ENCODE data around the gene PPP6R2. TPM values are rescaled to one million over a fixed set of nuclear protein-coding genes. Genes with fewer than 3 reads are reported as not detected.

PPP6R2 gene
- total RNA-seq, 1 experiment from 2014 or later: 60.6 TPM

DNA sequence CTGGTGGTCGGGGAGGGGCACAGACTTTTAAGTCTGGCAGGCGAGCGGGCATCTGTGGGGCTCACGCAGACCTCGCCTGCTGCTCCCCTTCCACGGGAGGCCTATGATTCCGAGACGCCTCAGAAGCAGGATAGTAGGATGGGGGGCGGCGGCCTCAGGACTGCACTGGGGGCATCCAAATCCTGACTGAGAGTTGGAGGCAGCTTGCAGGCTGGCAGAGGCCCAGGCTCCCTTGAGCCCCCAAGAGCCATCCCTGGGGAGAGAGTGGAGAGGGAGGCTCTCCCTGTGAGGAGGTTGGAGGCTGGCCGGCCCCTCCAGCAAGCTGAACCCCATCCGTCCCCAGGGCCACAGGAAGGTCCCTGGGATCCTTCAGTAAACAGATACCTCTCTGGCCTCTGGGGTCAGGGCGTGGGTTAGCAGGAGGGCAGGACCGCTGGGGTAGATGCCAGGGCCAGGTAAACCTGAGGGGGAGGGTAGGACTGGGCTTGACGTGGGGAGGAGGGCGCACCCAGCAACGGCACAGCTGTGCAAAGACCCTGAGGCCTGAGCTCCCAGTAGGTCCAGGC, 98.4 kb downstream of the PPP6R2 start:
- Histone ChIP-seq H3K4me3 (no peak overlapping the region), H3K27me3 (no peaks in the 10 kb centered on the region), H3K9me3 (replicated peaks) (no peaks in the 10 kb centered on the region), H3K27ac (no peak overlapping the region), H3K4me1 (peaks cover 3% of the 10 kb centered on the region; the same call in 1 of the 2 replicates), H3K36me3 (peaks cover 60% of the 10 kb centered on the region)
- DNase-seq: no peak

DNA sequence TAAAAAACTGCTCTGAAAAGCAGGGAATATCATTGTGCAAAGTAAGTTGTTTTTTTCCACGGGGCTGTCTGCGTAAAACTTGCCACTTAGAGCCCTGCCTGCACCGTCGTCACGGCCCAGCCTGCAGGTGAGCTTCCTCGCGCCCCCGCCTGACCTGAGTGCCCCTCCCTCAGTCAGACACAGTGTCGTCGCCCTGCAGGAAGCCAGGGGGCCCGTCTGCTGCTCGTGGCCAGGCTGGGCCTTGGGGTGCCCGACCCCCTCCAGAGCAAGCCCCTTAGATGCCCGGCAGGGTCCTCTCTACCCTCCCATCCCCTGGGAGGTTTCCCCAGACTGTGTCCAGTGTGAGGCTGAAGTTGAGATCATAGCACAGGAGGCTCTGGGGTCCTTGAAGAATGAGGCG, 100.1 kb downstream of the PPP6R2 start:
- Histone ChIP-seq H3K27ac (no peak overlapping the region), H3K9me3 (replicated peaks) (no peaks in the 10 kb centered on the region), H3K4me3 (no peak overlapping the region), H3K4me1 (no peaks in the 10 kb centered on the region; the same call in 1 of the 2 replicates), H3K27me3 (no peaks in the 10 kb centered on the region), H3K36me3 (peaks cover 72% of the 10 kb centered on the region)
- DNase-seq: peak in 1 of 2 experiments; percentile 30

DNA sequence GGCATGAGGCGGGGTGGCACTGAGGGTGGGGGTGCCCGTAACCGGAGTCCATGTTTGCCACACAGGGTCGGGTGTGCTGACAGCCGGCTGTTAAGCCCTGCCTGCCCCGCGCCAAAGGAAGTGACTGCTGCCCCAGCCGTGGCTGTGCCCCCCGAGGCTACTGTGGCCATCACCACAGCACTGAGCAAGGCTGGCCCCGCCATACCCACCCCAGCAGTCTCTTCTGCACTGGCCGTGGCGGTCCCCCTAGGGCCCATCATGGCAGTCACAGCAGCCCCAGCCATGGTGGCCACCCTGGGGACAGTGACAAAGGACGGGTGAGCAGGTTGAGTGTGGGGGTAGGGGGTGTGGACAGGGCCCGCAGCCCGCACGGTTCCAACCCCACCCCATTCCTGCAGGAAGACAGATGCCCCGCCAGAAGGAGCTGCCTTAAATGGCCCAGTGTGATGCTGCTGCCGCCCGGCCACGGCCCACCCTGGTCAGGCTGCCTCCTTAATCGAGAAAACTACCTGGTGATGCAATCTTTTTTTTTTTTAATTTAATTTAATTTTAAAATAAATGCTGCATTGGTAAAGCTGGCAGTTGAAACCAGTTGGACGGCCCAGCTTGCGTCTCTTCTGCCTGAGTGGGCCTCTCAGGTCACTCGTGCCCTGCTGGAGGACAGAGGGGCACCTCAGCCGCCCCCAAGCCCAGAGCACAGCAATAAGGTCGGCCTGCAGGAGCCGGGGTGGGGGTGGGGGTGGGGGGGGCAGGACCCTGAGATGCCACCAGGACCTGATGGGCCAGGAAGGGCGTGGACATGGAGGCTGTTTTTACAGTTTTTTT, 100.9 kb downstream of the PPP6R2 start:
- Histone ChIP-seq H3K9me3 (replicated peaks) (no peaks in the 10 kb centered on the region), H3K27me3 (no peaks in the 10 kb centered on the region), H3K36me3 (peaks cover 71% of the 10 kb centered on the region), H3K27ac (no peak overlapping the region), H3K4me1 (no peaks in the 10 kb centered on the region), H3K4me3 (no peak overlapping the region)
- no peak for DNase-seq

DNA sequence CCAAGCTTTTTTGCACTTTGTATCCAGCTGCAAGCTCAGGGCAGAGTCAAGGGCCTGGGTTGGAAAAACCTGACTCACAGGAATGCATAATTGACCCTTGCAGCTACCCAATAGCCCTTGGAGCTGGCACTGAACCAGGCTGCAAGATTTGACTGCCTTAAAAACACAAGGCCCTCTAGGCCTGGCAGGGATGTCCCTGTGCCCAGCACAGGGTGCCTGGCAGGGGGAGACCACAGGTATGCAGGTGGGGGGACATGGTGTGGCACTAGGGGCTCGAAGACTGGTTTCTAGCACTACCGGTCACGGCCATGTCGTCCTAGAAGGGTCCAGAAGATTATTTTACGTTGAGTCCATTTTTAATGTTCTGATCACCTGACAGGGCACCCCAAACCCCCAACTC, 101.5 kb downstream of the PPP6R2 start:
- Histone ChIP-seq H3K9me3 (replicated peaks) (no peaks in the 10 kb centered on the region), H3K36me3 (peaks cover 65% of the 10 kb centered on the region), H3K4me1 (no peaks in the 10 kb centered on the region), H3K4me3 (no peak overlapping the region), H3K27ac (no peak overlapping the region), H3K27me3 (no peaks in the 10 kb centered on the region)
- no peak for DNase-seq

DNA sequence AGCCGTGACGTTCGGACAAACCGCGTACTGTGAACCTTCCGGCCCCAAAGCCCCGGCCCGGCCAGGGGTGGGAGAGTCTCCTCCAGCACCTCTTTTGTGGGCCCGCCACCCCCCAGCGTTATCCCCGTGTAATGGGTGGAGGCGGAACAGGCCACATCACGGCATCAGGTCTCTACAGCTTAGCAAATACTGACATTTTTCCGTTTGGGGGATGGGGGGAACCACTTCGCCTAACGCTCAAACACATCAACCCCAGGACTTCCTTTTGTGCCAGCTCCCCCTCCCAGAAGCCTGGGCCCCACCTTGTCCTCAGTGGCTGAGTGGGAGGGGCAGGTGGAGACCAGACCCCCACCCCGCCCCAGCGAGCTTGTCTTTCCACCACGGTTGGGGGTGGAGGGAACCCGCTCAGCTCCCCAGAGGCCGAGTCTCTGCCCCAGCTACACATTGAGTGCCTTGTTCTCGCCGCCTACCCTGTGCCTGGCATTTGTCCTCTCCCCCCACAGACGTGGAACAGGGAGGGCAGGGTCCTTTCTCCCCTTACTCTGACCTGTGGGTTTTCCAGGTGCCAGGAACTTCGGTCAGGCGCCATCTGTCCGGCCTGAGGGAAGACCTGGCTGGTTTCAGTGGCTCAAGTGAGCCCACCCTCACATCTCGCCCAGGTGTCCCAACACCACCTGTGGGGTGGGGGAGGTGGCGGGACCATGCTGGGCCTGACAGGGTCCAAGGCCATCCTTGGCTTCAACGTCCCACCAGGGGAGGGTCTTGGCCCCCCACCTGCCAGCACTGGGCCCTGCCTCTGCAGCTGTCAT, 102.1 kb downstream of the PPP6R2 start:
- H3K9me3 ChIP-seq (replicated peaks): no peaks in the 10 kb centered on the region
- no peak for DNase-seq
- no peaks in the 10 kb centered on the region for H3K27me3 ChIP-seq
- H3K27ac ChIP-seq: no peak overlapping the region
- H3K4me1 ChIP-seq: no peaks in the 10 kb centered on the region
- H3K36me3 ChIP-seq: peaks cover 63% of the 10 kb centered on the region
- no peak overlapping the region for H3K4me3 ChIP-seq

DNA sequence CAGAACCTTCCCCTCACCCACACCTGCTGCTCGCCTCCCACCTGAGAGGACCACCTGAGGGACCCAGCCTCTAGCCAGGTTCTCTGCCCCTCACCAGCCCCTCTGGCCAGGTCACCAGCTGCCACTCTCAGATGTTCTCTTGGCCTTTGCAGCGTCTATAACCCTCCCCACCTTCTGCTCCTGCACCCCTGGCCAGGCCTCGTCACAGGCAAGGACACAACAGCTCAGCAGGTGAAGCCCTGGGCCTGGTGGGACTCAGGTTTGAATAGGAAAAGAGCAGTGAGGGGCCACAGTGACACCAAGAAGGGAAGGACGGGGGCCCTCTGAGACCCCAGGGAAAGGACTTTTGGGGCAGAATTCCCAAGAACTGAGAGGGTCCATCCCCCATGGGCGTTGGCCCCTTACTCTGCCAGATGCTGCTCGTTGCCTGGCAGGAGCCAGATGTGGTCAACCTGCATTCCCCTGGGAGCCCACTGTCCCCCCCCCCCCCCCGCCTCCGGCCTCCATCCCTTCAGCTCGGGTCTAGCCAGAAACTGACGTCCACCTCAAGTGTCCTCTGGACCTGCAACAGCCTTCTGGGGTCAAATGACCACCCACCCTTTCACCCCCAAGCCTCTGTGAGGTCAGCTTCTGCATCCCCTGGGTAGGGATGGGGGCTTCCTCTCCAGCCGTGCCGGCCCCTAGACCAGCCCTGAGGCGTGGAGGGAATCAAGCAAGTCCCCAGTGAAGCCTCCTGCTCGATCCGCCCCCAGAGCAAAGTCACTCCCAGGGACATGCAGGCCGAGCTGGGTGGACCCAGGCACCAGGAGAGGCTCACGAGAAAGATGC, 103.0 kb downstream of the PPP6R2 start:
- H3K27me3 ChIP-seq: no peaks in the 10 kb centered on the region
- no peak overlapping the region for H3K4me3 ChIP-seq

DNA sequence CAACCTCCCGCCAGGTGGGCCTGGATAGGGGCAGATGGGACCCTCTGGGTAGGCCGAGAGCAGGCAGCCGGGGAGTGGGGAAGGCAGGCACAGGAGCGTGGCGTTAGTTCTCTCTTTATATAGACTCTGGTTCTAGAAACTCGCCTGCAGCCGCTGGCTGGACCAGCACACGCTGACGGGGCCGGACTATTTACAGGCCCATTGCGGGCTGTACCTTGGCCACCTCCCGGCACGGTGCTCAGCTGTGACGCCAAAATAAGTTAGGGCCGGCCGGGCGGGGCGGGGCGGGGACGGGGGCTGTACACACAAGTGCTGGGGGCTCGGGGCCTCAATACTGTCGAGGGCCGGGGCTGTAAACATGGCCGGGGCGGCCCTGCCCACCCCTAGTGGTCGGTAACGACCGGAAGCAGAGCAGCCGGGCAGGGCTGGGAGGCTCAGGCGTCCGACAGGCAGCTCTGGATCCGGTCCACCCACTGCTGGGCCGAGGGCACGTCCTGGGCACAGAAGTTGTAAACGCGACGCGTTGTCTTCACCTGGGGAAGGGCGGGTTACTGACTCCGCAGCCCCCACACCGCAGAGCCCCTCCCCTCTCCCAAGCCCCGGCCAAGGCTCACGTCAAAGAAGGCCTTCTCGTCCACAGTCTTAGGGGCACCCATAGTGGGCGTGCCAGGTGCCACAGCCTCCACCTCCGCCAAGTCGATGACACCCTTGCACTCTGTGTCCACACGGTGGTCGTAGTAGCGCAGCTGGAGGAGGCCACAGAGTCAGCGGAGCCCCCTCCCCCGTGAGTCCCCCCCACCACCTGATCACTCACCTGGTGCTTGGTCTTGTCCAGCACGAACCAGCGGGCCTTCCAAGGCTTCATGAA, 103.8 kb downstream of the PPP6R2 start:
- Histone ChIP-seq H3K27me3 (no peaks in the 10 kb centered on the region), H3K4me1 (no peaks in the 10 kb centered on the region), H3K36me3 (peaks cover 60% of the 10 kb centered on the region), H3K4me3 (no peak overlapping the region), H3K9me3 (replicated peaks) (no peaks in the 10 kb centered on the region), H3K27ac (no peak overlapping the region)
- DNase-seq: no peak

More for the DNA sequence above, 103.0 kb downstream of the PPP6R2 start:
- DNase-seq: no peak
- Histone ChIP-seq H3K9me3 (replicated peaks) (no peaks in the 10 kb centered on the region), H3K36me3 (peaks cover 60% of the 10 kb centered on the region), H3K27ac (no peak overlapping the region), H3K4me1 (no peaks in the 10 kb centered on the region)

DNA sequence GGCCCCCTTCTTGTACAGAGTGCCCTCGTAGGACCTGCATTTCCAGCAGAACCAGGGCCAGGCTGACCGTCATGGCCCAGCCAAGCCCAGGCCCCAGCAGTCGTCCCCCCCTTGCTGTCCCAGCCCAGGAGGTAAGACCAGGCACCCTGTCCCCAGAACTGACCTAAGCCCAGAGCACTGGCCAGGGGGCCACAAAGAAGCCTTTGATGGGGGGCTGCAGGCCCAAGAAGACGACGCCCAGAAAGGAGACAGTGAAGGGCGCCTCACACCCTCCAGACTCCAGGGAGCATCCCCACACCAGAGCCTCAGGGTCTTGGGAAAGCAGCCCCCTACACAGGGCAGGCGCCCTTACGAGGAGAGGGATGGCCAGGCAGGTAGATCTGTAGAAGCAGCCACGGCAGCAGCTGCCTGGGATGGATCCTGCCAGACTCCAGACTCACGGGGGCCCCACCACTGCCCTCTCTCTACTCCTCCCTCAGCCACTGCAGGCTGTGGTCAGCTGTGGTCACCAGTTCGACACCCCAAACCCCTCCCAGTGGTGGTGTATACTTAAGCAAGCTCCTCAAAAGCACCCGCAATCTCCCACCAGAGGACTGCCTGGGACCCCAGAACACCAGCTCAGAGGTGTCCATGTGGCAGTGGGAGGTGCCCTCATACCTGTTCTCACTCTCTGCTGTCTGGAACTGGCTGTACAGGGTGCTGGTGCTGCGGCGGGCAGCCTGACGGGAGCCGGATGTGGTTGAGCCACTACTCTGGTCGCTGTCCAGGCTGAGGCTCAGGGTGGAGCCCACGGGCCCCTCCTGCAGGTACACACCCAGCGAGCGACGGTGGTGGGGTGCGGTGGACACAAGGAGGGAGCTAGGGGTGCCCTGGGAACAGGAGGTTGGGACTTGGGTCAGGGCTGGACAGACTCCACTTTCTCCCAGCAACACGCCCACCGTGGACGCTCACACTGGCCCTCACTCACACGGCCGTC, 104.7 kb downstream of the PPP6R2 start:
- no peaks in the 10 kb centered on the region for H3K27me3 ChIP-seq
- no peak overlapping the region for H3K27ac ChIP-seq
- no peak for DNase-seq
- H3K36me3 ChIP-seq: peaks cover 66% of the 10 kb centered on the region
- H3K4me1 ChIP-seq: no peaks in the 10 kb centered on the region
- no peak overlapping the region for H3K4me3 ChIP-seq
- no peaks in the 10 kb centered on the region for H3K9me3 ChIP-seq (replicated peaks)

DNA sequence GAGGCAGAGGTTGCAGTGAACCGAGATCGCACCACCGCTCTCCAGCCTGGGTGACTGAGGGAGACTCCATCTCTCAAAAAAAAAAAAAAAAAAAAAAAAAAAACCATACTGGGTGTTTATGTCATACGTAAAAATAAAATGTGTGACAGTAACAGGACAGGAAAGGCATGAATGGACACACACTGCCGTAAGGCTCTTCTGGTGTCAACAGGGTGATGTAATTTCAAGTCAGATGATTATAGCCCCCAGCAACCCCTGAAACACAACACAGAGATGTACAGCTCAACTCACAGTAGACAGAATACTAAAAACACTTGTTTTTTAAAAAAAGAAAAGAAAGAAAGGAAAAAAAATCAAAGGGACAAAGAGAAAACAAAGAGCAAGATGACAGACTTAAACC, 109.5 kb downstream of the PPP6R2 start:
- no peaks in the 10 kb centered on the region for H3K27me3 ChIP-seq

DNA sequence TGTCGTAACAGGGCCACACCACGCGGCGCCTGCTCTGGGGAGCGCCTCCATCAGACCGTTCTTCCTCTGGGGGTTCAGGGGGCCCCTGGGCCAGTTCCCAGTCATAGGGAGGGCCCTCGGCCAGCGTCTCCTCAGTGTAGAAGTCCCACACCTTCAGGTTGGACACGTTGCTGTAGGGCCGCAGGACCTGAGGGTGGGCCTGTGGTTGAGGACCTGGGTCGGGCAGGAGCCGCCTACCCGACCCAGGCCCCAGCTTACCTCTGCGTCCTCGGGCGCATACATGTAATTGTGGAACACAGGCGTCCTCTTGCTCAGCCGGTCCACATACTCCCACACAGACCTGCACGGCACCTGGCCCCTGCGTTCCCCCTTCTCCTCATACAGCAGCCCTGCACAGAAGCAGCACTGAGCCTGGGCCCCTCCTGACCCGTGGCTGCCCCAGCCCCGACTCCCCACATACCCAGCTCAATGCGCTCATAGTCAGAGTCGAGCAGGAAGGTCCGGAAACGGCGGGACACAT, 111.5 kb downstream of the PPP6R2 start:
- H3K9me3 ChIP-seq (replicated peaks): no peaks in the 10 kb centered on the region
- no peak overlapping the region for H3K27ac ChIP-seq
- peaks cover 7% of the 10 kb centered on the region; the same call in 1 of the 2 replicates for H3K4me1 ChIP-seq
- no peak for DNase-seq
- H3K36me3 ChIP-seq: peaks cover 70% of the 10 kb centered on the region
- no peaks in the 10 kb centered on the region for H3K27me3 ChIP-seq
- H3K4me3 ChIP-seq: no peak overlapping the region

More for the DNA sequence above, 109.5 kb downstream of the PPP6R2 start:
- no peak for DNase-seq
- Histone ChIP-seq H3K36me3 (peaks cover 73% of the 10 kb centered on the region), H3K27ac (no peak overlapping the region), H3K4me1 (no peaks in the 10 kb centered on the region), H3K4me3 (no peak overlapping the region), H3K9me3 (replicated peaks) (no peaks in the 10 kb centered on the region)

DNA sequence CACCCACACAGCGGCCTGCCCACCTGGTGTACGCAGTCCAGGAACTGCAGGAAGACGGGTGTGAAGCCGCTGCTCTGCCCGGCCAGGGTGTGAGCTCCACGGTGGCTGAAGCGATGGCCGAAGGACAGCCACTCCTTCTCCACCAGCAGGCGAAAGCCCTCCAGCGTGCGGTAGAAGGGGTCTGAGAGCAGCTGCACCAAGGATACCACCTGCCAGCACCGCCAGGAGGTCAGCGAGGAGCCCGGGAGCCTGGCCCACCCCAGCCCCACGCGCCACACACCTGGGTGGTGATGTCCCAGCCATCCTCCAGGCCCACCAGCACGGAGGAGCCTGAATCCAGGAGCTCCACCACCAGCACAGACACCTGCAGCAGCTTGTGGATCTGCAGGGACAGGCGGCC, 112.1 kb downstream of the PPP6R2 start:
- DNase-seq: no peak
- peaks cover 74% of the 10 kb centered on the region for H3K36me3 ChIP-seq
- H3K27me3 ChIP-seq: no peaks in the 10 kb centered on the region
- H3K27ac ChIP-seq: no peak overlapping the region
- peaks cover 7% of the 10 kb centered on the region; the same call in 1 of the 2 replicates for H3K4me1 ChIP-seq
- H3K4me3 ChIP-seq: no peak overlapping the region
- no peaks in the 10 kb centered on the region for H3K9me3 ChIP-seq (replicated peaks)

DNA sequence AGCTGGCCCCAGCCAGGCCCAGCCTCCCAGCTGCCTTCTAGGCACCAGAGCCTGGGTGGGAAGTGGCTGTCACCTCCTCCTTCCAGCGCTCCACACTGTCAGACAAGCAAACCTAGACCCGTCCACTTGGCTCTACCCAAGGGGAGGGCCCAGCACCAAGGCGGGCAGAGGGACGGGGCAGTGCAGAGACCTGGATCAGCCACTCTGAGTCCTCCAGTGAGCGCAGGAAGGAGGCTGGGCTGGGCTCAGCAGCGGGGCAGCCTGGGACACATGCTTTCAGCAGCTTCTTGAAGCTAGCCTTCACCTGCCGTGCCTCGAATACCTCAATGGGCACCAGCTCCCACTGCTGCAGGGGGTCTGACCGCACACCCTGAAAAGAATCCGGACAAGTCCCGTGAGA, 112.9 kb downstream of the PPP6R2 start:
- Histone ChIP-seq H3K4me1 (peaks cover 7% of the 10 kb centered on the region; the same call in 1 of the 2 replicates), H3K9me3 (replicated peaks) (no peaks in the 10 kb centered on the region), H3K27me3 (no peaks in the 10 kb centered on the region), H3K36me3 (peaks cover 77% of the 10 kb centered on the region), H3K4me3 (no peak overlapping the region), H3K27ac (no peak overlapping the region)
- DNase-seq: no peak

All from SJCRH30 (cell line).